PC-3 (cell line): Measurements from ENCODE around the gene GRIA1. TPM values are rescaled to one million over a fixed set of nuclear protein-coding genes. Genes with fewer than 3 reads are reported as not detected.

ENCODE experiments used
- ATAC-seq: fragments of 200-7000 bp; cut with Tn5 transposase; 2 replicates; pipeline ENCODE4 v1.9.1; 2020; ENCODE audit warnings: mild to moderate bottlenecking, moderate library complexity
- BruUV-seq: library from RNA; stranded (reverse); fragments of 400-500 nt; replicated peaks from 2 replicates; lab custom pipeline; 2021; lab: Mats Ljungman, UMichigan
- CTCF ChIA-PET: fragments of 300-600 bp; sonication (Branson Sonifier 250); formaldehyde crosslinking; loops from one replicate; lab custom pipeline; 2022; ENCODE audit warnings: antibody characterized with exemption; lab: Charles Lee
- POLR2A ChIA-PET: fragments of 300-600 bp; sonication (Branson Sonifier 250); formaldehyde crosslinking; loops from one replicate; lab custom pipeline; 2022; ENCODE audit warnings: antibody characterized with exemption; ENCODE audit not compliant: unreplicated experiment; lab: Charles Lee
- DNase-seq: peaks from one replicate; pipeline ENCODE4 v3.0.0-alpha.2; 2015
- H2AFZ ChIP-seq: fragments of 300-600 bp; sonication (generic); 2 replicates; pipeline ENCODE4 v1.6.0; 2016; ENCODE audit warnings: antibody characterized with exemption, low read length
- H3F3A ChIP-seq: fragments of 300-600 bp; sonication (generic); one replicate; pipeline ENCODE4 v1.6.0; 2017; ENCODE audit warnings: antibody characterized with exemption, low read length, control low read depth, mild to moderate bottlenecking; ENCODE audit not compliant: unreplicated experiment
- H3K27ac ChIP-seq: fragments of 300-600 bp; sonication (generic); 2 replicates; pipeline ENCODE4 v1.5.1; 2016; ENCODE audit warnings: mild to moderate bottlenecking, low read length
- H3K27me3 ChIP-seq: fragments of 300-600 bp; sonication (generic); 2 replicates; pipeline ENCODE4 v1.6.1; 2016; ENCODE audit warnings: low read length, mixed read lengths
- H3K36me3 ChIP-seq: fragments of 300-600 bp; sonication (generic); 2 replicates; pipeline ENCODE4 v1.6.1; 2016; ENCODE audit warnings: low read depth, mixed run types, low read length, mixed read lengths
- H3K4me1 ChIP-seq: fragments of 300-600 bp; sonication (generic); 2 replicates; pipeline ENCODE4 v1.5.1; 2016; ENCODE audit warnings: low read length; ENCODE audit not compliant: insufficient read depth
- H3K4me2 ChIP-seq: fragments of 300-600 bp; sonication (generic); 2 replicates; pipeline ENCODE4 v1.6.0; 2016; ENCODE audit warnings: low read length
- H3K4me3 ChIP-seq: fragments of 300-600 bp; sonication (generic); 2 replicates; pipeline ENCODE4 v1.5.1; 2016; ENCODE audit warnings: mild to moderate bottlenecking, low read length, mixed read lengths
- H3K79me2 ChIP-seq: fragments of 300-600 bp; sonication (generic); 2 replicates; pipeline ENCODE4 v1.6.1; 2017; ENCODE audit warnings: low read length, mixed read lengths
- H3K9ac ChIP-seq: fragments of 300-600 bp; sonication (generic); 2 replicates; pipeline ENCODE4 v1.6.0; 2016; ENCODE audit warnings: mild to moderate bottlenecking, low read length
- H3K9me2 ChIP-seq: fragments of 300-600 bp; sonication (generic); replicated peaks from 2 replicates; pipeline ENCODE4 v1.6.1; 2016; ENCODE audit warnings: mixed run types, low read length, mixed read lengths
- H3K9me3 ChIP-seq: fragments of 300-600 bp; sonication (generic); 2 replicates; pipeline ENCODE4 v1.6.1; 2016; ENCODE audit warnings: low read length, mixed read lengths
- H4K20me1 ChIP-seq: fragments of 300-600 bp; sonication (generic); 2 replicates; pipeline ENCODE4 v1.6.1; 2016; ENCODE audit warnings: low read length, mixed read lengths
- EZH2 ChIP-seq: fragments of 300-600 bp; sonication (generic); IDR thresholded peaks from one replicate; pipeline ENCODE4 v1.6.1; 2017; ENCODE audit warnings: antibody characterized with exemption, mild to moderate bottlenecking, low read length; ENCODE audit not compliant: unreplicated experiment
- EZH2phosphoT487 ChIP-seq: fragments of 300-600 bp; sonication (generic); IDR thresholded peaks from 2 replicates; pipeline ENCODE4 v1.6.1; 2018; ENCODE audit warnings: mild to moderate bottlenecking, antibody characterized with exemption, low read length, borderline replicate concordance
- intact Hi-C: fragments of 100-400 bp; cut with micrococcal nuclease; formaldehyde crosslinking; loops from 2 replicates; pipeline ENCODE4 v1.9.0; 2023
- total RNA-seq: library from RNA; depleted of rRNA; stranded (reverse); fragments of >200 nt; gene quantifications from 2 replicates; pipeline ENCODE4 v1.2.3, GENCODE V29; 2014
- TF ChIP-seq, protein P1 (sequence below): fragments of 300-600 bp; sonication (generic); conservative IDR thresholded peaks from 2 replicates; pipeline ENCODE4 v1.5.1; 2017; ENCODE audit warnings: antibody characterized with exemption, low read depth, mild to moderate bottlenecking, low read length

Gene GRIA1
- total RNA-seq, 1 experiment from 2014 or later = not detected

DNA sequence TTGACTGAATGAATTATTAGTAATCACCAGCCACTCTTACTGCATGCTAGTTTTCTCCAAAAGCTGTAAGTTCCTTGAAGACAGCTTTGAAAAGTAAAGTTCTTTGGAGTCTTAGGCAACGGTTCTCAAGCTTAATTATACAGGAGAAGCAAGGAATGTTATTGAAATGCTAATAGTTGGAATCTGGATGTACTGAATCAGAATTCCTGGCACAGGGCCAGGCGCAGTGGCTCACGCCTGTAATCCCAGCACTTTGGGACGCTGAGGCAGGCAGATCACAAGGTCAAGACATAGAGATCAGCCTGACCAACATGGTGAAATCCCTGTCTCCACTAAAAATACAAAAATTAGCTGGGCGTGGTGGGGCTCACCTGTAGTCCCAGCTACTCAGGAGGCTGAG is 33.4 kb downstream of the GRIA1 start:
- ATAC-seq (no peak), DNase-seq (no peak)
- H3K27ac ChIP-seq = no peak overlapping the region
- H3K36me3 ChIP-seq = no peaks in the 10 kb centered on the region
- no peak overlapping the region for H3K4me3 ChIP-seq
- no peaks in the 10 kb centered on the region for H3K79me2 ChIP-seq
- H2AFZ ChIP-seq = no peak overlapping the region
- ChIA-PET CTCF (no interaction called here), POLR2A (no interaction called here)
- TF ChIP-seq EZH2 (no peak), EZH2phosphoT487 (no peak)
- TF ChIP-seq, protein P1, sequence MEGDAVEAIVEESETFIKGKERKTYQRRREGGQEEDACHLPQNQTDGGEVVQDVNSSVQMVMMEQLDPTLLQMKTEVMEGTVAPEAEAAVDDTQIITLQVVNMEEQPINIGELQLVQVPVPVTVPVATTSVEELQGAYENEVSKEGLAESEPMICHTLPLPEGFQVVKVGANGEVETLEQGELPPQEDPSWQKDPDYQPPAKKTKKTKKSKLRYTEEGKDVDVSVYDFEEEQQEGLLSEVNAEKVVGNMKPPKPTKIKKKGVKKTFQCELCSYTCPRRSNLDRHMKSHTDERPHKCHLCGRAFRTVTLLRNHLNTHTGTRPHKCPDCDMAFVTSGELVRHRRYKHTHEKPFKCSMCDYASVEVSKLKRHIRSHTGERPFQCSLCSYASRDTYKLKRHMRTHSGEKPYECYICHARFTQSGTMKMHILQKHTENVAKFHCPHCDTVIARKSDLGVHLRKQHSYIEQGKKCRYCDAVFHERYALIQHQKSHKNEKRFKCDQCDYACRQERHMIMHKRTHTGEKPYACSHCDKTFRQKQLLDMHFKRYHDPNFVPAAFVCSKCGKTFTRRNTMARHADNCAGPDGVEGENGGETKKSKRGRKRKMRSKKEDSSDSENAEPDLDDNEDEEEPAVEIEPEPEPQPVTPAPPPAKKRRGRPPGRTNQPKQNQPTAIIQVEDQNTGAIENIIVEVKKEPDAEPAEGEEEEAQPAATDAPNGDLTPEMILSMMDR = no peak
- intact Hi-C loops = no loop called here
- no peak overlapping the region for H3K9ac ChIP-seq
- no peaks in the 10 kb centered on the region for H3K9me2 ChIP-seq
- no peaks in the 10 kb centered on the region for H3F3A ChIP-seq
- H3K9me3 ChIP-seq = no peaks in the 10 kb centered on the region
- no peaks in the 10 kb centered on the region for H3K4me1 ChIP-seq
- no peak overlapping the region for H3K4me2 ChIP-seq
- H4K20me1 ChIP-seq = no peaks in the 10 kb centered on the region
- no TSS peak for BruUV-seq
- no peaks in the 10 kb centered on the region for H3K27me3 ChIP-seq

DNA sequence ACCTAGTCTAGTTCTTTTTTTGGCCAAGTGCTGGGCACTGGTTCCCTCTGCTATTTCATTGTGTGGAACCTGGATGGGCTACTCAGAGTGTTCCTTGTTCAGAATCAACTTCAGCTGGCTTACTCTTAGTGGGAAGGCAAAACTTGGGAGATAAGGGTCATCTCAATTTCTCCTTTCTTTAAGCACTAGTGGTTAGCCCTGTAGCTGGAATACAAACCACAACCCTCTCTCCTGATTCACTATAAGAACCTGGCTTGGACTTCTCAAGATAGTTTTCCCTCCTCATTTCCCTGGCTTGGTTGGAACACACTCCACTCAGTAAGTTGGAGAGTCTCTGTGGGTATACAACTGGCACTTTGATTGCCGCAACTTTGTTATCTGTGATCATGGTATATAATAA is 35.1 kb downstream of the GRIA1 start:
- no peak overlapping the region for H3K27ac ChIP-seq
- H3F3A ChIP-seq = no peaks in the 10 kb centered on the region
- ATAC-seq (no peak), DNase-seq (no peak)
- H3K9me2 ChIP-seq = no peaks in the 10 kb centered on the region
- no peaks in the 10 kb centered on the region for H3K9me3 ChIP-seq
- BruUV-seq = no TSS peak
- no peaks in the 10 kb centered on the region for H3K4me1 ChIP-seq
- intact Hi-C loops = no loop called here
- H3K9ac ChIP-seq = no peak overlapping the region
- H2AFZ ChIP-seq = no peak overlapping the region
- no peak overlapping the region for H3K4me2 ChIP-seq
- ChIA-PET POLR2A (no interaction called here), CTCF (no interaction called here)
- no peaks in the 10 kb centered on the region for H3K79me2 ChIP-seq
- H4K20me1 ChIP-seq = no peaks in the 10 kb centered on the region
- TF ChIP-seq EZH2 (no peak), EZH2phosphoT487 (no peak)
- TF ChIP-seq, protein P1 = no peak
- no peaks in the 10 kb centered on the region for H3K27me3 ChIP-seq
- no peaks in the 10 kb centered on the region for H3K36me3 ChIP-seq
- no peak overlapping the region for H3K4me3 ChIP-seq

DNA sequence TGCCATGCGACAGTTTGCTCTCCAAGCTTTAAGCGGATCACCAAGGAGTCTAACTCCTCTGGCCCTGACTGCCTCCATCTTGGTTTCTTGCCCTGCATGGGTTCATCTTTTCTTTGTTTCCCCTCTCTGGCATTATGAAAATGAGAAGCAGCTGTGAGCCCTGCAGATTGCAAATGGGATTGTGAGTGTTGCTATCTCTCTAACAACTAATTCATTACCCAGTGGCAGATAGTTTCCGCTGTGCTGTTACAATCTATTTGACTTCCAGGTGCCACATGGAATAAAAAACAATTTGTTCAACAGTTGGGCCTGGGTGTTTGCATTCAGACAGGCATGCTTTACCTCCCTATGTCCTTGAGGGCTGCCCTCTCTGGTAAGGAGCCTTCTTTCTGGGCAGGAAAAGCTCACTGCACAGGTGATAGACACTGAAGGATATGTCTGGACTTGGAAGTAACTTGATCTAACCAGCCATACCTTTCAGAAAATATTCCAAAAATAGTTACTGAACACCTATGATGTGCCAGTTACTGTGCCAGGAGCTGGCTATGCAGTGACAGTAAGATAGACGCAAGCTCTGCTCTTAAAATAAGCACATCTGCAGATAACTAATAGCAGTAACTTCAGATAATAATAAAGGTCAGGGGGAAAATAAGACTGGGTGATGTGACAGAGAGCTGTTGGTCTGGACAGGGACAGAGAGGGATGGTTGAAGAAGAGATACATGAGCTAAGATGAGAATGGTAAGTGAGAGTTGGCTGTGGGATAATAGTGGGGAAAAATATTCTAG is 40.1 kb downstream of the GRIA1 start:
- Histone ChIP-seq H3K27me3 (no peaks in the 10 kb centered on the region), H3K9me3 (no peaks in the 10 kb centered on the region), H3K79me2 (no peaks in the 10 kb centered on the region), H3K36me3 (no peaks in the 10 kb centered on the region), H3F3A (no peaks in the 10 kb centered on the region), H2AFZ (no peak overlapping the region), H3K4me3 (no peak overlapping the region), H3K4me1 (no peaks in the 10 kb centered on the region), H3K27ac (no peak overlapping the region), H4K20me1 (no peaks in the 10 kb centered on the region), H3K4me2 (no peak overlapping the region), H3K9me2 (no peaks in the 10 kb centered on the region), H3K9ac (no peak overlapping the region)
- TF ChIP-seq EZH2phosphoT487 = no peak
- no TSS peak for BruUV-seq
- ChIA-PET CTCF (no interaction called here), POLR2A (no interaction called here)
- ATAC-seq (no peak), DNase-seq (no peak)
- intact Hi-C loops = no loop called here
